ENCODE results near the gene CAMTA1.

DNA sequence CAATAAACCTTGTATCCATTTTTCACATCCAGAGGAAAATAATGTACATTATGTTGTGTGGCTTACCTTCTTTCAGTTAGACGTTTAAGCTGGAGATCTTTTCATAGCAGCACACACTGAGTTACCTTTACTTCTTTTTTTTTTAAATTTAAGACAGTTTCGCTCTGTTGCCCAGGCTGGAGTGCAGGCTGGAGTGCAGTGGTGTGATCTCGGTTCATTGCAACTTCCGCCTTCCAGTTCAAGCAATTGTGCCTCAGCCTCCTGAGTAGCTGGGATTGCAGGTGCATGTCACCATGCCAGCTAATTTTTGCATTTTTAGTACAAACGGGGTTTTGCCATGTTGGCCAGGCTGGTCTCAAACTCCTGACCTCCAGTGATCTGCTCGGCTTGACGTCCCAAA lies 7.4 kb upstream of the CAMTA1 start:
- TF ChIP-seq TAF1 (IDR thresholded peaks at IDR 0.05; ENCODE audit: low read depth), result no peak
- TF ChIP-seq, protein P1, sequence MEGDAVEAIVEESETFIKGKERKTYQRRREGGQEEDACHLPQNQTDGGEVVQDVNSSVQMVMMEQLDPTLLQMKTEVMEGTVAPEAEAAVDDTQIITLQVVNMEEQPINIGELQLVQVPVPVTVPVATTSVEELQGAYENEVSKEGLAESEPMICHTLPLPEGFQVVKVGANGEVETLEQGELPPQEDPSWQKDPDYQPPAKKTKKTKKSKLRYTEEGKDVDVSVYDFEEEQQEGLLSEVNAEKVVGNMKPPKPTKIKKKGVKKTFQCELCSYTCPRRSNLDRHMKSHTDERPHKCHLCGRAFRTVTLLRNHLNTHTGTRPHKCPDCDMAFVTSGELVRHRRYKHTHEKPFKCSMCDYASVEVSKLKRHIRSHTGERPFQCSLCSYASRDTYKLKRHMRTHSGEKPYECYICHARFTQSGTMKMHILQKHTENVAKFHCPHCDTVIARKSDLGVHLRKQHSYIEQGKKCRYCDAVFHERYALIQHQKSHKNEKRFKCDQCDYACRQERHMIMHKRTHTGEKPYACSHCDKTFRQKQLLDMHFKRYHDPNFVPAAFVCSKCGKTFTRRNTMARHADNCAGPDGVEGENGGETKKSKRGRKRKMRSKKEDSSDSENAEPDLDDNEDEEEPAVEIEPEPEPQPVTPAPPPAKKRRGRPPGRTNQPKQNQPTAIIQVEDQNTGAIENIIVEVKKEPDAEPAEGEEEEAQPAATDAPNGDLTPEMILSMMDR (IDR thresholded peaks at IDR 0.05; ENCODE audit: poor library complexity, severe bottlenecking), result no peak
- TF ChIP-seq EZH2 (IDR thresholded peaks at IDR 0.05; ENCODE audit: borderline replicate concordance, insufficient read depth, low read length, poor library complexity, severe bottlenecking), result no peak
- no peak for TF ChIP-seq SMC3 (conservative IDR thresholded peaks at IDR 0.05; ENCODE audit: poor library complexity)
- TF ChIP-seq, protein P2, sequence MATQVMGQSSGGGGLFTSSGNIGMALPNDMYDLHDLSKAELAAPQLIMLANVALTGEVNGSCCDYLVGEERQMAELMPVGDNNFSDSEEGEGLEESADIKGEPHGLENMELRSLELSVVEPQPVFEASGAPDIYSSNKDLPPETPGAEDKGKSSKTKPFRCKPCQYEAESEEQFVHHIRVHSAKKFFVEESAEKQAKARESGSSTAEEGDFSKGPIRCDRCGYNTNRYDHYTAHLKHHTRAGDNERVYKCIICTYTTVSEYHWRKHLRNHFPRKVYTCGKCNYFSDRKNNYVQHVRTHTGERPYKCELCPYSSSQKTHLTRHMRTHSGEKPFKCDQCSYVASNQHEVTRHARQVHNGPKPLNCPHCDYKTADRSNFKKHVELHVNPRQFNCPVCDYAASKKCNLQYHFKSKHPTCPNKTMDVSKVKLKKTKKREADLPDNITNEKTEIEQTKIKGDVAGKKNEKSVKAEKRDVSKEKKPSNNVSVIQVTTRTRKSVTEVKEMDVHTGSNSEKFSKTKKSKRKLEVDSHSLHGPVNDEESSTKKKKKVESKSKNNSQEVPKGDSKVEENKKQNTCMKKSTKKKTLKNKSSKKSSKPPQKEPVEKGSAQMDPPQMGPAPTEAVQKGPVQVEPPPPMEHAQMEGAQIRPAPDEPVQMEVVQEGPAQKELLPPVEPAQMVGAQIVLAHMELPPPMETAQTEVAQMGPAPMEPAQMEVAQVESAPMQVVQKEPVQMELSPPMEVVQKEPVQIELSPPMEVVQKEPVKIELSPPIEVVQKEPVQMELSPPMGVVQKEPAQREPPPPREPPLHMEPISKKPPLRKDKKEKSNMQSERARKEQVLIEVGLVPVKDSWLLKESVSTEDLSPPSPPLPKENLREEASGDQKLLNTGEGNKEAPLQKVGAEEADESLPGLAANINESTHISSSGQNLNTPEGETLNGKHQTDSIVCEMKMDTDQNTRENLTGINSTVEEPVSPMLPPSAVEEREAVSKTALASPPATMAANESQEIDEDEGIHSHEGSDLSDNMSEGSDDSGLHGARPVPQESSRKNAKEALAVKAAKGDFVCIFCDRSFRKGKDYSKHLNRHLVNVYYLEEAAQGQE (IDR thresholded peaks at IDR 0.05; ENCODE audit: borderline replicate concordance), result no peak
- no peak for TF ChIP-seq EP300 (conservative IDR thresholded peaks at IDR 0.05; ENCODE audit: poor library complexity, severe bottlenecking)
- no peak for TF ChIP-seq POLR2AphosphoS5 (IDR thresholded peaks at IDR 0.05)

All from neural cell (in vitro differentiated cells).